Esophagus squamous epithelium (tissue), 4 donors: ENCODE results near the gene AGRP.

Source experiments
- CTCF ChIP-seq, 6 experiments: fragments of 450-650 bp in 4 of 6; fragments of 200-600 bp in 2 of 6; sonication (generic) in 2 of 6; IDR thresholded peaks; one replicate each; pipeline ENCODE4 v1.5.1; 2016 to 2019; ENCODE audit warnings: antibody characterized with exemption in 6 of 6, mild to moderate bottlenecking in 4 of 6, moderate library complexity in 4 of 6
- POLR2A ChIP-seq, 4 donors: fragments of 450-650 bp; IDR thresholded peaks; one replicate each; pipeline ENCODE4 v1.6.1; 2017; ENCODE audit warnings: antibody characterized with exemption in 4 of 4, mild to moderate bottlenecking in 4 of 4, moderate library complexity in 3 of 4

GRCh38 chr16:67460961-67461360 is 22.4 kb downstream of the AGRP start:
- TF ChIP-seq CTCF (IDR thresholded peaks at IDR 0.05) (no peak), POLR2A (IDR thresholded peaks at IDR 0.05) (no peak)
